Measurements from ENCODE around the gene PDCL3. TPM values are rescaled to one million over a fixed set of nuclear protein-coding genes. Genes with fewer than 3 reads are reported as not detected.

The PDCL3 gene
- total and polyA plus RNA-seq, 2 donors from 2014 or later = 20.1 to 29.8 TPM

DNA sequence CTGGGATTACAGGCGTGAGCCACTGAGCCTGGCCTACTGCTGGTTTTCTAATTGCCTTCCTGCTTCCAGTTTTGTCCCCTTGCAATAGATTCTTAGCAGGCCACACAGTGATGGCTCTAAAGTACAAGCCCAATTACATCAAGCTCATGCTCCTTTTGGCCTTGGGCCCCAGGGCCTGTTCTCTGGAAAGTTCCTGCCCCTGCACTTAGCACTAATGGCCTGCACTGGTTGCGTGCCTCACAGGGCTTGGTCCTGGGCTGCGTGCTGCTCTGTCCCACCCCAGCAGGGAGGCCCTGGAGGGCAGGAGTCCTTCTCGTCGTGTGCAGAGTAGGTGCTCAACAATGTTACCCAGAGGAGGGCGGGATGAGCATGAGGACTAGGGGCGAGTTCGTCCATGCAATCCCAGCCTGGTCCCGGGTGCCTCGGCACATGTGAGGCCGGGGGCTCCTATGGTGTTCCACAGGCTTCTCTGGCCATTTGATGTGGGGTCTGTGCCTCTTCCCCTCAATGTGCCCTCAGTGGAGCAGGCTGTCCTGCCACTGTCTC is 51.7 kb downstream of the PDCL3 start:
- DNase-seq (no peak), FAIRE-seq (no peak)
- Histone ChIP-seq H3K9ac (ENCODE audit: low read length in 3 of 3) (no peak overlapping the region), H3K36me3 (ENCODE audit: control insufficient read depth in 2 of 3, insufficient read depth in 3 of 3, low read length in 3 of 3) (no peaks in the 10 kb centered on the region), H3K27ac (ENCODE audit: low read depth in 2 of 2, low read length in 2 of 2) (no peak overlapping the region), H3K4me1 (ENCODE audit: control insufficient read depth in 2 of 3, insufficient read depth in 2 of 3, low read depth in 1 of 3, low read length in 3 of 3) (no peaks in the 10 kb centered on the region), H3K27me3 (ENCODE audit: control insufficient read depth, insufficient read depth, low read length) (no peaks in the 10 kb centered on the region), H3K9me3 (ENCODE audit: control insufficient read depth in 2 of 3, insufficient read depth in 1 of 3, low read length in 3 of 3) (no peaks in the 10 kb centered on the region), H3K4me3 (ENCODE audit: low read length in 3 of 3) (no peak overlapping the region)
- intact Hi-C loops (cut with DNase I) = loop anchor here (5.0 kb wide), 1 partner anchor 368 kb away; no protein-coding TSS in a partner anchor
- TF ChIP-seq, protein P1, sequence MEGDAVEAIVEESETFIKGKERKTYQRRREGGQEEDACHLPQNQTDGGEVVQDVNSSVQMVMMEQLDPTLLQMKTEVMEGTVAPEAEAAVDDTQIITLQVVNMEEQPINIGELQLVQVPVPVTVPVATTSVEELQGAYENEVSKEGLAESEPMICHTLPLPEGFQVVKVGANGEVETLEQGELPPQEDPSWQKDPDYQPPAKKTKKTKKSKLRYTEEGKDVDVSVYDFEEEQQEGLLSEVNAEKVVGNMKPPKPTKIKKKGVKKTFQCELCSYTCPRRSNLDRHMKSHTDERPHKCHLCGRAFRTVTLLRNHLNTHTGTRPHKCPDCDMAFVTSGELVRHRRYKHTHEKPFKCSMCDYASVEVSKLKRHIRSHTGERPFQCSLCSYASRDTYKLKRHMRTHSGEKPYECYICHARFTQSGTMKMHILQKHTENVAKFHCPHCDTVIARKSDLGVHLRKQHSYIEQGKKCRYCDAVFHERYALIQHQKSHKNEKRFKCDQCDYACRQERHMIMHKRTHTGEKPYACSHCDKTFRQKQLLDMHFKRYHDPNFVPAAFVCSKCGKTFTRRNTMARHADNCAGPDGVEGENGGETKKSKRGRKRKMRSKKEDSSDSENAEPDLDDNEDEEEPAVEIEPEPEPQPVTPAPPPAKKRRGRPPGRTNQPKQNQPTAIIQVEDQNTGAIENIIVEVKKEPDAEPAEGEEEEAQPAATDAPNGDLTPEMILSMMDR (IDR thresholded peaks at IDR 0.05; ENCODE audit: borderline replicate concordance, extremely low read depth, insufficient read depth) = no peak

DNA sequence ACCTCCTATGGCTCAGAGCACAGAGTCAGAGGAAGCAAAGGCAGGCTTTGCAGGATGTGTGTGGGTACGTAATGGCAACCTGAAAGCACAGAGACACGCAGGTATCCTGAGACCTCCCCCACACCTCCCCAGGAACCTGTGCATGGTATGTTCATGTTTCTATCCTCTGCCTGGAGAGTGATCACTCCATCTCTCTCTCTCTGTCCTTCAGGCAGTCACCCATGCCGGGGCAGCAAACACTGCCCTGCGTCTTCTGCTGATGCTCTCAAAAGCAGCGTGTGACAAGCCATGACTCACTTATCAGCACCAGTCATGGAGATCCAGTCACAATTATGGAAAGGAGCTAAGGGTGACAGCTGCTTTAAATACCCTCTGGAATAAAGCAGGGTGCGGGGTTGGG is 52.7 kb downstream of the PDCL3 start:
- Histone ChIP-seq H3K9me3 (ENCODE audit: control insufficient read depth in 2 of 3, insufficient read depth in 1 of 3, low read length in 3 of 3) (no peaks in the 10 kb centered on the region), H3K27ac (ENCODE audit: low read depth in 2 of 2, low read length in 2 of 2) (no peak overlapping the region), H3K9ac (ENCODE audit: low read length in 3 of 3) (no peak overlapping the region), H3K36me3 (ENCODE audit: control insufficient read depth in 2 of 3, insufficient read depth in 3 of 3, low read length in 3 of 3) (no peaks in the 10 kb centered on the region), H3K4me3 (ENCODE audit: low read length in 3 of 3) (no peak overlapping the region), H3K4me1 (ENCODE audit: control insufficient read depth in 2 of 3, insufficient read depth in 2 of 3, low read depth in 1 of 3, low read length in 3 of 3) (no peaks in the 10 kb centered on the region), H3K27me3 (ENCODE audit: control insufficient read depth, insufficient read depth, low read length) (no peaks in the 10 kb centered on the region)
- DNase-seq (no peak), FAIRE-seq (no peak)
- intact Hi-C loops (cut with DNase I) = no loop called here
- TF ChIP-seq, protein P1 (IDR thresholded peaks at IDR 0.05; ENCODE audit: borderline replicate concordance, extremely low read depth, insufficient read depth) = no peak

DNA sequence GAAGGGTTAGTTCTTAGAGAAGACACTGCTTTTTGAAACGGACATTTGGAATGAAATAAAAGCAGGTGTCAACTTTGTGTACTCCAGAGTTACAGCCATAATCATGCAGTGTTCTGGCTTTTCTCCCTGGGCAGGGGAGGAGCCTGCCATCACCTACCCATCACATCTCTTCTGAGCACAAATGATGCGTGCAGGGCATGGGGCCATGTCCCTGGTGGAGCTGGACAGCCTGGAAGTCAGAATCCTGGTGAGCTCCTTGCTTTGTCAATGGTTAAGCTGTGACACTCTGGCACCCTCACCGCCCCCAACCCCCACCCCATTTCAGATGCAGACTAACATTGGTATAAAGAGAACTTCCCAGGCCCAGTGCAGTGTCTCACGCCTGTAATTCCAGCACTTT is 53.1 kb downstream of the PDCL3 start:
- DNase-seq = no peak
- TF ChIP-seq, protein P1 (IDR thresholded peaks at IDR 0.05; ENCODE audit: borderline replicate concordance, extremely low read depth, insufficient read depth) = no peak
- no peaks in the 10 kb centered on the region for H3K36me3 ChIP-seq (ENCODE audit: control insufficient read depth in 2 of 3, insufficient read depth in 3 of 3, low read length in 3 of 3)
- no peaks in the 10 kb centered on the region for H3K9me3 ChIP-seq (ENCODE audit: control insufficient read depth in 2 of 3, insufficient read depth in 1 of 3, low read length in 3 of 3)
- H3K4me1 ChIP-seq (ENCODE audit: control insufficient read depth in 2 of 3, insufficient read depth in 2 of 3, low read depth in 1 of 3, low read length in 3 of 3) = no peaks in the 10 kb centered on the region
- no peak overlapping the region for H3K27ac ChIP-seq (ENCODE audit: low read depth in 2 of 2, low read length in 2 of 2)
- H3K9ac ChIP-seq (ENCODE audit: low read length in 3 of 3) = no peak overlapping the region
- no peak overlapping the region for H3K4me3 ChIP-seq (ENCODE audit: low read length in 3 of 3)
- no peak for FAIRE-seq
- no peaks in the 10 kb centered on the region for H3K27me3 ChIP-seq (ENCODE audit: control insufficient read depth, insufficient read depth, low read length)
- intact Hi-C loops (cut with DNase I) = no loop called here
